K562 (cell line): ENCODE measurements around the gene CACNB2.

Source experiments
- CTCF ChIP-seq, 3 experiments: IDR thresholded peaks in 2 of 3; conservative IDR thresholded peaks in 1 of 3; 2 replicates each; pipeline ENCODE4 v1.5.1; 2011 to 2012; ENCODE audit warnings: low read length in 3 of 3, mild to moderate bottlenecking in 3 of 3, control low read depth in 2 of 3, improper control_type of control experiment in 1 of 3, inconsistent platforms in 1 of 3, low read depth in 1 of 3, mixed read lengths in 1 of 3, moderate library complexity in 1 of 3; ENCODE audit not compliant: insufficient read depth in 2 of 3
- TFAP4 ChIP-seq: sonication (generic); formaldehyde crosslinking; IDR thresholded peaks from 2 replicates; pipeline ENCODE4 v1.8.0; 2022; ENCODE audit warnings: missing genetic modification reagents, mild to moderate bottlenecking, moderate library complexity, borderline replicate concordance

- TF ChIP-seq CTCF (IDR thresholded peaks at IDR 0.05 in 2 of 3, conservative IDR thresholded peaks at IDR 0.05 in 1 of 3; ENCODE audit: insufficient read depth in 2 of 3, low read depth in 1 of 3, low read length in 3 of 3) (no peak), TFAP4 (CRISPR knock-in tag) (no peak)
These were observed 150.6 kb downstream of the CACNB2 start for GRCh38 chr10:18290651-18291313.
